Germinal center (tissue), 1 donor: Measurements from ENCODE around the gene UGGT2.
"Not testable (repeated sequence)": the region's sequence is repeated elsewhere in the genome, so short reads cannot be mapped to it uniquely, and the experiment has no call there.

Experiments used
- DNase-seq: peaks from one replicate; pipeline ENCODE4 v3.0.0; 2012; ENCODE audit warnings: mixed read lengths, low spot score

UGGT2 gene

GRCh38 chr13:95957331-95957730 lies 95.9 kb downstream of the UGGT2 start:
- DNase-seq, result no peak

GRCh38 chr13:95956589-95957148 lies 96.5 kb downstream of the UGGT2 start:
- DNase-seq, result no peak

- no peak for DNase-seq
These were observed 97.5 kb downstream of the UGGT2 start for GRCh38 chr13:95955719-95956118.

GRCh38 chr13:95955255-95955654 lies 97.9 kb downstream of the UGGT2 start:
- DNase-seq, result no peak

GRCh38 chr13:95954266-95954665 lies 98.9 kb downstream of the UGGT2 start:
- DNase-seq, result no peak

- no peak for DNase-seq
These were observed 103.1 kb downstream of the UGGT2 start for GRCh38 chr13:95950103-95950502.

- DNase-seq, result no peak
These were observed 104.5 kb downstream of the UGGT2 start for GRCh38 chr13:95948656-95949055.

GRCh38 chr13:95937714-95938320 lies 115.4 kb downstream of the UGGT2 start:
- DNase-seq, result no peak

GRCh38 chr13:95931300-95932025 lies 121.7 kb downstream of the UGGT2 start:
- no peak for DNase-seq

- no peak for DNase-seq
These were observed 123.8 kb downstream of the UGGT2 start for GRCh38 chr13:95929430-95929829.

- not testable (repeated sequence) for DNase-seq
These were observed 124.8 kb downstream of the UGGT2 start for GRCh38 chr13:95928367-95928906.

GRCh38 chr13:95926231-95926630 lies 127.0 kb downstream of the UGGT2 start:
- DNase-seq, result no peak

GRCh38 chr13:95924389-95924994 lies 128.7 kb downstream of the UGGT2 start:
- DNase-seq, result no peak

GRCh38 chr13:95921485-95921884 lies 131.7 kb downstream of the UGGT2 start:
- no peak for DNase-seq

GRCh38 chr13:95920485-95920884 lies 132.7 kb downstream of the UGGT2 start:
- DNase-seq, result no peak

- no peak for DNase-seq
These were observed 134.3 kb downstream of the UGGT2 start for GRCh38 chr13:95918860-95919259.

GRCh38 chr13:95914991-95915501 lies 138.2 kb downstream of the UGGT2 start:
- DNase-seq, result no peak

GRCh38 chr13:95906999-95907398 lies 146.2 kb downstream of the UGGT2 start:
- DNase-seq, result no peak

- DNase-seq, result no peak
These were observed 149.6 kb downstream of the UGGT2 start for GRCh38 chr13:95903569-95903968.

- DNase-seq, result no peak
These were observed 150.5 kb downstream of the UGGT2 start for GRCh38 chr13:95902741-95903140.

- DNase-seq, result no peak
These were observed 154.9 kb downstream of the UGGT2 start for GRCh38 chr13:95898256-95898655.

- no peak for DNase-seq
These were observed 156.9 kb downstream of the UGGT2 start for GRCh38 chr13:95896301-95896700.

GRCh38 chr13:95893861-95894260 lies 159.3 kb downstream of the UGGT2 start:
- no peak for DNase-seq
